GM18526 (cell line): ENCODE results near the gene KLK2.

Source experiments
- POLR2A ChIP-seq: IDR thresholded peaks from 3 replicates; pipeline ENCODE4 v1.6.1; 2011; ENCODE audit not compliant: insufficient read length; ENCODE audit errors: extremely low read depth

Gene KLK2

GRCh38 chr19:50839712-50840655, 33.3 kb upstream of the KLK2 start:
- no peak for TF ChIP-seq POLR2A

GRCh38 chr19:50842130-50842529, 31.1 kb upstream of the KLK2 start:
- TF ChIP-seq POLR2A: no peak

GRCh38 chr19:50843205-50843604, 30.0 kb upstream of the KLK2 start:
- no peak for TF ChIP-seq POLR2A

GRCh38 chr19:50843701-50844221, 29.5 kb upstream of the KLK2 start:
- TF ChIP-seq POLR2A: no peak

- TF ChIP-seq POLR2A: no peak
These were observed 28.8 kb upstream of the KLK2 start for GRCh38 chr19:50844296-50844935.

GRCh38 chr19:50850738-50851137, 22.5 kb upstream of the KLK2 start:
- no peak for TF ChIP-seq POLR2A

- TF ChIP-seq POLR2A: no peak
These were observed 21.6 kb upstream of the KLK2 start for GRCh38 chr19:50851620-50852019.

- TF ChIP-seq POLR2A: no peak
These were observed 18.4 kb upstream of the KLK2 start, which contains the start of gene KLK3 for GRCh38 chr19:50854636-50855410. Gene KLK3 (plus strand): TSS chr19:50854915. CDS start chr19:50854956, 41 bp downstream.

- no peak for TF ChIP-seq POLR2A
These were observed 15.9 kb upstream of the KLK2 start for GRCh38 chr19:50857366-50857765.

- TF ChIP-seq POLR2A: no peak
These were observed 14.4 kb upstream of the KLK2 start for GRCh38 chr19:50858886-50859285.

- no peak for TF ChIP-seq POLR2A
These were observed 13.4 kb upstream of the KLK2 start for GRCh38 chr19:50859849-50860248.

- no peak for TF ChIP-seq POLR2A
These were observed 12.2 kb upstream of the KLK2 start for GRCh38 chr19:50861010-50861409.

GRCh38 chr19:50861496-50862286, 11.5 kb upstream of the KLK2 start:
- no peak for TF ChIP-seq POLR2A

- no peak for TF ChIP-seq POLR2A
These were observed 3.8 kb upstream of the KLK2 start for GRCh38 chr19:50869479-50869878.
